Adrenal gland (tissue), 12 donors: ENCODE results near the gene HLF. TPM values are rescaled to one million over a fixed set of nuclear protein-coding genes. Genes with fewer than 3 reads are reported as not detected.

ENCODE experiments used
- DNase-seq, 7 donors: peaks; one replicate each; pipeline ENCODE4 v3.0.0-alpha.2; 2019 to 2020
- H3K27ac ChIP-seq, 5 donors: fragments of 200-600 bp; sonication (generic) in 4 of 5; 1 replicate in 3 of 5; 2 replicates in 2 of 5; pipeline versions ENCODE4 v1.5.1 to v1.8.0; 2016 to 2020; ENCODE audit warnings: mild to moderate bottlenecking in 1 of 5
- H3K27me3 ChIP-seq: fragments of 200-600 bp; 2 replicates; pipeline ENCODE4 v1.8.0; 2021
- H3K36me3 ChIP-seq, 2 donors: fragments of 200-600 bp; replicated peaks in 1 of 2; 1 replicate in 1 of 2; 2 replicates in 1 of 2; pipeline versions ENCODE4 v1.5.1 to v1.8.0; 2018 to 2022
- H3K4me1 ChIP-seq, 2 donors: fragments of 200-600 bp; replicated peaks in 1 of 2; 1 replicate in 1 of 2; 2 replicates in 1 of 2; pipeline versions ENCODE4 v1.5.1 to v1.8.0; 2018 to 2021
- H3K4me3 ChIP-seq, 4 donors: fragments of 200-600 bp; sonication (generic) in 3 of 4; one replicate each; pipeline ENCODE4 v1.5.1; 2016 to 2018
- H3K9me3 ChIP-seq, 3 donors: fragments of 200-600 bp; sonication (generic) in 1 of 3; replicated peaks in 1 of 3; 1 replicate in 2 of 3; 2 replicates in 1 of 3; pipeline versions ENCODE4 v1.5.1 to v1.8.0; 2016 to 2021
- POLR2A ChIP-seq, 2 donors: fragments of 450-650 bp; IDR thresholded peaks; one replicate each; pipeline ENCODE4 v1.6.1; 2017; ENCODE audit warnings: antibody characterized with exemption in 2 of 2, mild to moderate bottlenecking in 2 of 2, moderate library complexity in 1 of 2
- WGBS, 4 donors: extraction: QIAGEN DNeasy Blood & Tissue Kit in 2 of 4; methylation state at CpG; one replicate each; pipeline versions ENCODE4 v1.1.5 to v1.1.7; 2013 to 2017; 5-methylcytosine and 5-hydroxymethylcytosine counted together
- intact Hi-C, 2 donors: fragments of 100-400 bp; cut with DNase I; formaldehyde crosslinking; loops; one replicate each; pipeline versions ENCODE4 v1.14.1 to v1.15.0; 2022 to 2023
- polyA plus RNA-seq, 3 donors: library from polyadenylated mRNA; stranded (reverse); fragments of 200-250 nt in 2 of 3; fragments of 350-450 nt in 1 of 3; fragmentation: Illumina TruSeq in 1 of 3; extraction: RNeasy Lipid Tissue Mini Kit (QIAGEN cat#74804) in 1 of 3; gene quantifications; one replicate each; pipeline ENCODE4 v1.2.3, GENCODE V29; 2013 to 2014
- total RNA-seq, 9 donors: library from RNA; depleted of rRNA in 4 of 9; stranded (reverse); fragments of >200 nt in 4 of 9; fragments of 120-200 nt in 1 of 9; fragmentation: NEBNext Ultra II Directional in 1 of 9; extraction: Animal tissue kit (Norgen Biotek cat#: 25700) in 1 of 9; gene quantifications; one replicate each; pipeline versions ENCODE4 v1.1.0 to v1.2.4, GENCODE V29; 2013 to 2023
- TF ChIP-seq, protein P1 (sequence below), 6 experiments: fragments of 450-650 bp in 4 of 6; fragments of 200-600 bp in 2 of 6; sonication (generic) in 1 of 6; IDR thresholded peaks; 1 replicate in 5 of 6; 2 replicates in 1 of 6; pipeline versions ENCODE4 v1.5.1 to v1.8.0; 2016 to 2021; ENCODE audit warnings: antibody characterized with exemption in 6 of 6, mild to moderate bottlenecking in 2 of 6, moderate library complexity in 1 of 6
- donor health status: healthy with polysubstance abuse.
- donor health status: Bipolar disorder and iron deficiency.
- donor health status: DM: yes; HTN: yes; CAD: no.
- donor health status: DM: no; HTN: no; CAD: no.
- donor health status: DM: no; HTN: no; CAD: no.
- donor health status: DM: yes; HTN: yes; CAD: no.

HLF gene
- total and polyA plus RNA-seq, 12 donors = 1.3 to 74.3 (median 27.0) TPM

DNA sequence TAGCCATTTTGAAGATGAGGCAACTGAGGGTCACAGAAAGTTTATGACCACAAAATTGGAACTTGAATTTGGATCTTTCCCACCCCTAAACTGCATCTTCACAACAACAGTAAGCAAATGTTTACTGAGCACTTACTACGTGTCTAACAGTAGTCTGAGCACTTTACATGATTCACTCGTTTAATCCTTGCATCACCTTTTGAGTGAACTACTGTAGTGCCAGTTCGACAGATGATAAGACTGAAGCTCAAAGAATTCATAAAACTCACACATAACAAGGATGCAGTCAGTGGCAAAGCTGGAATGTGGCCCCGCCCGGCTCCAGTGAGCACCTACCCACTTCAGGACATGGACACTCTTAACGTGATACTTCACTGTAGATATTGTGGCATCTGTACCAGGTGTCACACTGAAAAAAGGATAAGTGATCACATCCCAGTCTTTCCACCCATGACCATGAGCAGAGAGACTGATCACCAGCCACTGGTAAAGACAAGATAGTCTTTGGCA, 36.0 kb upstream of the HLF start:
- Histone ChIP-seq H3K27ac (no peak overlapping the region), H3K4me1 (no peaks in the 10 kb centered on the region), H3K9me3 (no peaks in the 10 kb centered on the region), H3K36me3 (no peaks in the 10 kb centered on the region), H3K27me3 (no peaks in the 10 kb centered on the region), H3K4me3 (no peak overlapping the region)
- 81 to 86% (median 81%) methylated on average over 6 of the region's 6 CpGs for WGBS, 4 donors
- TF ChIP-seq, protein P1, sequence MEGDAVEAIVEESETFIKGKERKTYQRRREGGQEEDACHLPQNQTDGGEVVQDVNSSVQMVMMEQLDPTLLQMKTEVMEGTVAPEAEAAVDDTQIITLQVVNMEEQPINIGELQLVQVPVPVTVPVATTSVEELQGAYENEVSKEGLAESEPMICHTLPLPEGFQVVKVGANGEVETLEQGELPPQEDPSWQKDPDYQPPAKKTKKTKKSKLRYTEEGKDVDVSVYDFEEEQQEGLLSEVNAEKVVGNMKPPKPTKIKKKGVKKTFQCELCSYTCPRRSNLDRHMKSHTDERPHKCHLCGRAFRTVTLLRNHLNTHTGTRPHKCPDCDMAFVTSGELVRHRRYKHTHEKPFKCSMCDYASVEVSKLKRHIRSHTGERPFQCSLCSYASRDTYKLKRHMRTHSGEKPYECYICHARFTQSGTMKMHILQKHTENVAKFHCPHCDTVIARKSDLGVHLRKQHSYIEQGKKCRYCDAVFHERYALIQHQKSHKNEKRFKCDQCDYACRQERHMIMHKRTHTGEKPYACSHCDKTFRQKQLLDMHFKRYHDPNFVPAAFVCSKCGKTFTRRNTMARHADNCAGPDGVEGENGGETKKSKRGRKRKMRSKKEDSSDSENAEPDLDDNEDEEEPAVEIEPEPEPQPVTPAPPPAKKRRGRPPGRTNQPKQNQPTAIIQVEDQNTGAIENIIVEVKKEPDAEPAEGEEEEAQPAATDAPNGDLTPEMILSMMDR (IDR thresholded peaks at IDR 0.05) = no peak
- no peak for TF ChIP-seq POLR2A (IDR thresholded peaks at IDR 0.05)
- no peak for DNase-seq
- intact Hi-C loops = no loop called here

GRCh38 chr17:55229276-55229675, 35.5 kb upstream of the HLF start:
- 51 to 71% (median 59%) methylated on average over 2 of the region's 2 CpGs for WGBS, 4 donors

GRCh38 chr17:55230716-55231115, 34.0 kb upstream of the HLF start:
- intact Hi-C loops = loop anchor here in 1 of 2 donors (10.0 kb wide), 1 partner anchor 176 kb away; no protein-coding TSS in a partner anchor

More at GRCh38 chr17:55229276-55229675, 35.5 kb upstream of the HLF start:
- TF ChIP-seq, protein P1 (IDR thresholded peaks at IDR 0.05) = no peak
- TF ChIP-seq POLR2A (IDR thresholded peaks at IDR 0.05) = no peak
- Histone ChIP-seq H3K36me3 (no peaks in the 10 kb centered on the region), H3K27me3 (no peaks in the 10 kb centered on the region), H3K9me3 (no peaks in the 10 kb centered on the region), H3K4me3 (no peak overlapping the region), H3K27ac (no peak overlapping the region), H3K4me1 (no peaks in the 10 kb centered on the region)
- DNase-seq = no peak
- intact Hi-C loops = no loop called here

GRCh38 chr17:55233840-55234239, 30.9 kb upstream of the HLF start:
- intact Hi-C loops = loop anchor here in 1 of 2 donors (10.0 kb wide), 1 partner anchor 179 kb away; no protein-coding TSS in a partner anchor
- H3K4me3 ChIP-seq = no peak overlapping the region
- DNase-seq = no peak
- H3K27me3 ChIP-seq = no peaks in the 10 kb centered on the region
- H3K9me3 ChIP-seq = no peaks in the 10 kb centered on the region
- H3K36me3 ChIP-seq = no peaks in the 10 kb centered on the region
- TF ChIP-seq POLR2A (IDR thresholded peaks at IDR 0.05) = no peak
- TF ChIP-seq, protein P1 (IDR thresholded peaks at IDR 0.05) = no peak
- H3K4me1 ChIP-seq = peaks cover 0 to 14% of the 10 kb centered on the region in 2 donors
- H3K27ac ChIP-seq = no peak overlapping the region
- WGBS, 4 donors = 93 to 97% (median 96%) methylated on average over 3 of the region's 3 CpGs

More at GRCh38 chr17:55230716-55231115, 34.0 kb upstream of the HLF start:
- WGBS, 4 donors = 81 to 93% (median 91%) methylated on average over 1 of the region's 1 CpG
- Histone ChIP-seq H3K36me3 (no peaks in the 10 kb centered on the region), H3K27me3 (no peaks in the 10 kb centered on the region), H3K9me3 (no peaks in the 10 kb centered on the region), H3K27ac (no peak overlapping the region), H3K4me1 (no peaks in the 10 kb centered on the region), H3K4me3 (no peak overlapping the region)
- no peak for DNase-seq
- TF ChIP-seq POLR2A (IDR thresholded peaks at IDR 0.05) = no peak
- TF ChIP-seq, protein P1 (IDR thresholded peaks at IDR 0.05) = no peak
